ENCODE measurements around the gene TSPAN9. TPM values are rescaled to one million over a fixed set of nuclear protein-coding genes. Genes with fewer than 3 reads are reported as not detected.

Gene TSPAN9
- total RNA-seq, 2 donors from 2014 or later = 39.5 to 50.2 TPM

GRCh38 chr12:3298603-3299002, 221.4 kb downstream of the TSPAN9 start:
- H3K4me1 ChIP-seq (ENCODE audit: control insufficient read depth in 1 of 2, low read depth in 2 of 2) = peaks cover 24 to 47% of the 10 kb centered on the region in 2 donors
- no peaks in the 10 kb centered on the region for H3K9me3 ChIP-seq
- H3K4me3 ChIP-seq = no peak overlapping the region
- ATAC-seq (ENCODE audit: insufficient number of reproducible peaks, low FRiP score, low read depth) = no peak
- no peaks in the 10 kb centered on the region for H3K36me3 ChIP-seq
- no peaks in the 10 kb centered on the region for H3K27me3 ChIP-seq (replicated peaks; ENCODE audit: insufficient read depth)
- no peak for DNase-seq (ENCODE audit: low spot score)
- H3K27ac ChIP-seq = no peak overlapping the region
- no peak for TF ChIP-seq CTCF (IDR thresholded peaks at IDR 0.05)

- no peak overlapping the region for H3K27ac ChIP-seq
- no peaks in the 10 kb centered on the region for H3K27me3 ChIP-seq (replicated peaks; ENCODE audit: insufficient read depth)
- DNase-seq (ENCODE audit: low spot score) = peak; percentile 51
These were observed 223.0 kb downstream of the TSPAN9 start for GRCh38 chr12:3299929-3300832.

GRCh38 chr12:3300833-3301401, 223.7 kb downstream of the TSPAN9 start:
- ATAC-seq (ENCODE audit: insufficient number of reproducible peaks, low FRiP score, low read depth) = no peak
- H3K36me3 ChIP-seq = no peaks in the 10 kb centered on the region
- no peak for DNase-seq (ENCODE audit: low spot score)
- H3K4me3 ChIP-seq = peak overlapping the region; percentile 65
- H3K27me3 ChIP-seq (replicated peaks; ENCODE audit: insufficient read depth) = no peaks in the 10 kb centered on the region
- H3K9me3 ChIP-seq = no peaks in the 10 kb centered on the region
- peaks cover 13 to 26% of the 10 kb centered on the region in 2 donors for H3K4me1 ChIP-seq (ENCODE audit: control insufficient read depth in 1 of 2, low read depth in 2 of 2)
- TF ChIP-seq CTCF (IDR thresholded peaks at IDR 0.05) = no peak
- H3K27ac ChIP-seq = no peak overlapping the region

More at GRCh38 chr12:3299929-3300832, 223.0 kb downstream of the TSPAN9 start:
- Histone ChIP-seq H3K4me3 (peak overlapping the region; percentile 65), H3K9me3 (no peaks in the 10 kb centered on the region), H3K36me3 (no peaks in the 10 kb centered on the region), H3K4me1 (ENCODE audit: control insufficient read depth in 1 of 2, low read depth in 2 of 2) (peaks cover 16 to 33% of the 10 kb centered on the region in 2 donors)
- peak; percentile 90 for TF ChIP-seq CTCF (IDR thresholded peaks at IDR 0.05)
- ATAC-seq (ENCODE audit: insufficient number of reproducible peaks, low FRiP score, low read depth) = peak; percentile 69

GRCh38 chr12:3302401-3303041, 225.3 kb downstream of the TSPAN9 start:
- Histone ChIP-seq H3K9me3 (no peaks in the 10 kb centered on the region), H3K4me3 (no peak overlapping the region), H3K27me3 (replicated peaks; ENCODE audit: insufficient read depth) (no peaks in the 10 kb centered on the region), H3K36me3 (no peaks in the 10 kb centered on the region), H3K4me1 (ENCODE audit: control insufficient read depth in 1 of 2, low read depth in 2 of 2) (peaks cover 6 to 14% of the 10 kb centered on the region in 2 donors), H3K27ac (no peak overlapping the region)
- no peak for TF ChIP-seq CTCF (IDR thresholded peaks at IDR 0.05)
- ATAC-seq (ENCODE audit: insufficient number of reproducible peaks, low FRiP score, low read depth) = no peak
- DNase-seq (ENCODE audit: low spot score) = no peak

Measured in thoracic aorta (tissue), 2 donors.